SK-N-SH (cell line): ENCODE measurements around the gene TRIM60. TPM values are rescaled to one million over a fixed set of nuclear protein-coding genes. Genes with fewer than 3 reads are reported as not detected.

ENCODE experiments used
- CTCF ChIA-PET: fragments of 300-600, 350-600 bp; formaldehyde crosslinking; extraction: SDS; loops from one replicate; lab custom pipeline; 2021; lab: Yijun Ruan, JAX
- POLR2A ChIA-PET: fragments of 350-600 bp; sonication (Branson Sonifier 250); formaldehyde crosslinking; extraction: SDS; loops from one replicate; lab custom pipeline; 2020; ENCODE audit warnings: antibody characterized with exemption, inconsistent platforms; lab: Yijun Ruan, JAX
- DNase-seq: peaks from one replicate; pipeline ENCODE4 v3.0.0; 2012
- H2AFZ ChIP-seq: fragments of 200-600 bp; sonication (generic); 2 replicates; pipeline ENCODE4 v1.8.1; 2016; ENCODE audit warnings: antibody characterized with exemption, mild to moderate bottlenecking, low read depth
- H3F3A ChIP-seq: fragments of 200-600 bp; sonication (generic); replicated peaks from 2 replicates; pipeline ENCODE3; 2016; ENCODE audit warnings: antibody characterized with exemption, mild to moderate bottlenecking; ENCODE audit not compliant: insufficient read depth
- H3K27ac ChIP-seq, 2 experiments: fragments of 200-500 bp in 1 of 2; fragments of 200-600 bp in 1 of 2; sonication (Bioruptor generic) in 1 of 2; sonication (generic), shearing (Covaris generic) in 1 of 2; 2 replicates each; pipeline versions ENCODE4 v1.5.1 to v1.6.1; 2014 to 2016; ENCODE audit warnings: low read depth in 2 of 2, inconsistent platforms in 1 of 2, low read length in 1 of 2, mild to moderate bottlenecking in 1 of 2, mixed read lengths in 1 of 2
- H3K27me3 ChIP-seq: fragments of 200-600 bp; sonication (generic), shearing (Covaris generic); 2 replicates; pipeline ENCODE4 v1.6.1; 2016; ENCODE audit warnings: mixed run types; ENCODE audit not compliant: insufficient read depth
- H3K36me3 ChIP-seq, 2 experiments: fragments of 200-500 bp in 1 of 2; fragments of 200-600 bp in 1 of 2; sonication (Bioruptor generic) in 1 of 2; sonication (generic) in 1 of 2; replicated peaks in 1 of 2; 2 replicates each; pipeline versions ENCODE3 to v1.5.1; 2014 to 2016; ENCODE audit warnings: low read length in 1 of 2, mild to moderate bottlenecking in 1 of 2; ENCODE audit not compliant: insufficient read depth in 2 of 2, control insufficient read depth in 1 of 2
- H3K4me1 ChIP-seq, 2 experiments: fragments of 200-500 bp in 1 of 2; fragments of 200-600 bp in 1 of 2; sonication (Bioruptor generic) in 1 of 2; sonication (generic), shearing (Covaris generic) in 1 of 2; 2 replicates each; pipeline versions ENCODE4 v1.5.1 to v1.6.1; 2014 to 2016; ENCODE audit warnings: low read depth in 1 of 2, low read length in 1 of 2, mixed run types in 1 of 2; ENCODE audit not compliant: insufficient read depth in 2 of 2, control insufficient read depth in 1 of 2
- H3K4me2 ChIP-seq: fragments of 200-600 bp; sonication (generic), shearing (Covaris generic); 2 replicates; pipeline ENCODE4 v1.6.1; 2017; ENCODE audit warnings: mixed run types
- H3K4me3 ChIP-seq, 2 experiments: fragments of 200-500 bp in 1 of 2; fragments of 200-600 bp in 1 of 2; sonication (Bioruptor generic) in 1 of 2; sonication (generic), shearing (Covaris generic) in 1 of 2; 2 replicates each; pipeline versions ENCODE4 v1.5.1 to v1.8.1; 2014 to 2016; ENCODE audit warnings: low read depth in 2 of 2, inconsistent platforms in 1 of 2, low read length in 1 of 2, mild to moderate bottlenecking in 1 of 2, mixed read lengths in 1 of 2, moderate library complexity in 1 of 2
- H3K79me2 ChIP-seq: fragments of 200-600 bp; sonication (generic); 2 replicates; pipeline ENCODE4 v1.8.1; 2017; ENCODE audit warnings: mild to moderate bottlenecking; ENCODE audit not compliant: insufficient read depth
- H3K9ac ChIP-seq: fragments of 200-600 bp; sonication (generic); 2 replicates; pipeline ENCODE4 v1.6.1; 2017; ENCODE audit warnings: mixed run types
- H3K9me2 ChIP-seq: fragments of 200-600 bp; sonication (generic); 2 replicates; pipeline ENCODE4 v1.6.1; 2017; ENCODE audit warnings: mixed run types
- H3K9me3 ChIP-seq: fragments of 200-600 bp; sonication (generic); 2 replicates; pipeline ENCODE4 v1.6.1; 2017; ENCODE audit warnings: mixed run types, mild to moderate bottlenecking, moderate library complexity
- H4K20me1 ChIP-seq: fragments of 200-600 bp; sonication (generic); 2 replicates; pipeline ENCODE4 v1.6.1; 2017; ENCODE audit warnings: mild to moderate bottlenecking, mixed run types; ENCODE audit not compliant: insufficient read depth
- CHD2 ChIP-seq: fragments of 150-350 bp; IDR thresholded peaks from 2 replicates; pipeline ENCODE4 v1.6.1; 2018; ENCODE audit warnings: low read length; ENCODE audit not compliant: partially characterized antibody
- CTCF ChIP-seq: fragments of 200-600 bp; sonication (generic); IDR thresholded peaks from 2 replicates; pipeline ENCODE4 v1.6.1; 2017; ENCODE audit warnings: antibody characterized with exemption, mild to moderate bottlenecking, moderate library complexity
- ELF1 ChIP-seq: IDR thresholded peaks from 2 replicates; pipeline ENCODE4 v1.4.0; 2012
- EP300 ChIP-seq, 2 experiments: IDR thresholded peaks; 2 replicates each; pipeline versions ENCODE4 v1.4.0 to v1.6.1; 2012; ENCODE audit warnings: borderline replicate concordance in 1 of 2, low read depth in 1 of 2, low read length in 1 of 2
- FOXJ3 ChIP-seq: sonication (generic); formaldehyde crosslinking; IDR thresholded peaks from 2 replicates; pipeline ENCODE4 v1.5.1; 2020; ENCODE audit warnings: mild to moderate bottlenecking, missing genetic modification reagents
- GABPA ChIP-seq: IDR thresholded peaks from 2 replicates; pipeline ENCODE4 v1.4.0; 2012; ENCODE audit warnings: low read depth, mild to moderate bottlenecking
- MAX ChIP-seq: IDR thresholded peaks from 2 replicates; pipeline ENCODE4 v1.4.0; 2012; ENCODE audit warnings: low read depth
- MEF2A ChIP-seq: IDR thresholded peaks from 2 replicates; pipeline ENCODE4 v1.4.0; 2012; ENCODE audit warnings: low read depth, borderline replicate concordance
- REST ChIP-seq: IDR thresholded peaks from 2 replicates; pipeline ENCODE4 v1.6.1; 2012; ENCODE audit warnings: mild to moderate bottlenecking, low read depth, low read length, moderate library complexity
- SMC3 ChIP-seq: IDR thresholded peaks from 2 replicates; pipeline ENCODE4 v1.6.1; 2012; ENCODE audit warnings: low read depth, low read length, improper control_type of control experiment
- TCF12 ChIP-seq: IDR thresholded peaks from 2 replicates; pipeline ENCODE4 v1.4.0; 2012
- TEAD4 ChIP-seq: IDR thresholded peaks from 2 replicates; pipeline ENCODE4 v1.4.0; 2012; ENCODE audit warnings: mild to moderate bottlenecking, borderline replicate concordance; ENCODE audit not compliant: insufficient read depth
- ZBTB33 ChIP-seq: IDR thresholded peaks from 2 replicates; pipeline ENCODE4 v1.4.0; 2012; ENCODE audit warnings: low read depth, borderline replicate concordance
- WGBS: methylation state at CpG from one replicate; pipeline ENCODE4 v1.1.6; 2017; ENCODE audit warnings: low lambda C conversion rate; 5-methylcytosine and 5-hydroxymethylcytosine counted together
- polyA plus RNA-seq, 3 experiments: library from polyadenylated mRNA; depleted of rRNA; stranded (reverse); fragments of >200 nt; gene quantifications; 2 replicates each; pipeline ENCODE4 v1.2.3, GENCODE V29; 2012
- TF ChIP-seq, protein P1 (sequence below): fragments of 150-350 bp; IDR thresholded peaks from 2 replicates; pipeline ENCODE4 v1.6.1; 2016; ENCODE audit warnings: mild to moderate bottlenecking, low read depth, low read length

TRIM60 gene
- polyA plus RNA-seq, 1 of the 3 experiments (the other 2 are of a cell fraction) = not detected

GRCh38 chr4:165059386-165059785, 27.6 kb downstream of the TRIM60 start:
- Histone ChIP-seq H3K9me2 (no peaks in the 10 kb centered on the region), H4K20me1 (no peaks in the 10 kb centered on the region), H3K79me2 (no peaks in the 10 kb centered on the region), H3K4me2 (no peak overlapping the region), H2AFZ (no peak overlapping the region), H3K27ac (no peak overlapping the region), H3K9ac (no peak overlapping the region), H3K36me3 (no peaks in the 10 kb centered on the region), H3K9me3 (no peaks in the 10 kb centered on the region), H3F3A (no peaks in the 10 kb centered on the region), H3K27me3 (no peaks in the 10 kb centered on the region; the same call in 1 of the 2 replicates), H3K4me1 (no peaks in the 10 kb centered on the region; a peak in 1 of 4 replicates), H3K4me3 (no peak overlapping the region)
- DNase-seq = peak; percentile 33
- POLR2A ChIA-PET = no interaction called here
- 17% methylated on average over 4 of the region's 4 CpGs for WGBS
- CTCF ChIA-PET = no interaction called here
- TF ChIP-seq ELF1 (no peak), GABPA (no peak), ZBTB33 (no peak), TEAD4 (no peak), SMC3 (no peak), FOXJ3 (no peak), EP300 (IDR thresholded peaks at IDR 0.05; ENCODE audit: borderline replicate concordance in 1 of 2, low read depth in 1 of 2, low read length in 1 of 2) (no peak), MEF2A (no peak), CTCF (no peak), TCF12 (no peak), MAX (no peak), CHD2 (no peak)
- TF ChIP-seq, protein P1, sequence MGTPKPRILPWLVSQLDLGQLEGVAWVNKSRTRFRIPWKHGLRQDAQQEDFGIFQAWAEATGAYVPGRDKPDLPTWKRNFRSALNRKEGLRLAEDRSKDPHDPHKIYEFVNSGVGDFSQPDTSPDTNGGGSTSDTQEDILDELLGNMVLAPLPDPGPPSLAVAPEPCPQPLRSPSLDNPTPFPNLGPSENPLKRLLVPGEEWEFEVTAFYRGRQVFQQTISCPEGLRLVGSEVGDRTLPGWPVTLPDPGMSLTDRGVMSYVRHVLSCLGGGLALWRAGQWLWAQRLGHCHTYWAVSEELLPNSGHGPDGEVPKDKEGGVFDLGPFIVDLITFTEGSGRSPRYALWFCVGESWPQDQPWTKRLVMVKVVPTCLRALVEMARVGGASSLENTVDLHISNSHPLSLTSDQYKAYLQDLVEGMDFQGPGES = no peak

- POLR2A ChIA-PET = no interaction called here
- no peak overlapping the region for H2AFZ ChIP-seq
Observed at GRCh38 chr4:165060938-165061337, 29.1 kb downstream of the TRIM60 start.

More at GRCh38 chr4:165060938-165061337, 29.1 kb downstream of the TRIM60 start:
- H3K4me2 ChIP-seq = no peak overlapping the region
- TF ChIP-seq CTCF (peak; percentile 40), REST (no peak)
- H3K79me2 ChIP-seq = no peaks in the 10 kb centered on the region
- 15% methylated on average over 1 of the region's 1 CpG for WGBS
- H3F3A ChIP-seq = no peaks in the 10 kb centered on the region
- H3K4me1 ChIP-seq = no peaks in the 10 kb centered on the region; a peak in 1 of 4 replicates
- H3K9ac ChIP-seq = no peak overlapping the region
- no peaks in the 10 kb centered on the region for H3K9me2 ChIP-seq
- no peaks in the 10 kb centered on the region for H3K9me3 ChIP-seq
- CTCF ChIA-PET = no interaction called here
- H4K20me1 ChIP-seq = no peaks in the 10 kb centered on the region
- H3K36me3 ChIP-seq = no peaks in the 10 kb centered on the region
- H3K4me3 ChIP-seq = no peak overlapping the region
- no peak overlapping the region for H3K27ac ChIP-seq
- H3K27me3 ChIP-seq = no peaks in the 10 kb centered on the region; the same call in 1 of the 2 replicates
- DNase-seq = no peak
